Bronchial epithelial cell (primary cell): Measurements from ENCODE around the gene PARN. TPM values are rescaled to one million over a fixed set of nuclear protein-coding genes. Genes with fewer than 3 reads are reported as not detected.

ENCODE experiments used
- DNase-seq: peaks from one replicate; pipeline ENCODE4 v3.0.0-alpha.2; 2010; ENCODE audit warnings: low read depth
- FAIRE-seq: peaks from 2 replicates; lab custom pipeline; 2011; peaks lifted over from hg19 to GRCh38; lab: Jason Lieb, UNC
- H3K27me3 ChIP-seq: 2 replicates; pipeline ENCODE4 v1.5.1; 2011; ENCODE audit warnings: low read length; ENCODE audit not compliant: control insufficient read depth, insufficient read depth
- H3K36me3 ChIP-seq: 2 replicates; pipeline ENCODE4 v1.5.1; 2011; ENCODE audit warnings: low read length; ENCODE audit not compliant: control insufficient read depth, insufficient read depth
- H3K4me3 ChIP-seq: 2 replicates; pipeline ENCODE4 v1.5.1; 2011; ENCODE audit warnings: mild to moderate bottlenecking, low read depth, low read length, control low read depth
- total RNA-seq: library from RNA; depleted of rRNA; stranded (reverse); fragments of >200 nt; gene quantifications from 2 replicates; pipeline ENCODE4 v1.2.1, GENCODE V29; 2014
- TF ChIP-seq, protein P1 (sequence below): IDR thresholded peaks from 2 replicates; pipeline ENCODE4 v1.5.1; 2011; ENCODE audit warnings: mild to moderate bottlenecking, moderate library complexity, low read length, control low read depth, inconsistent platforms; ENCODE audit not compliant: insufficient read depth, severe bottlenecking

PARN gene
- total RNA-seq, 1 donor from 2014 or later = 18.7 TPM

- peaks cover 2% of the 10 kb centered on the region for H3K36me3 ChIP-seq
- no peaks in the 10 kb centered on the region for H3K27me3 ChIP-seq
- TF ChIP-seq, protein P1, sequence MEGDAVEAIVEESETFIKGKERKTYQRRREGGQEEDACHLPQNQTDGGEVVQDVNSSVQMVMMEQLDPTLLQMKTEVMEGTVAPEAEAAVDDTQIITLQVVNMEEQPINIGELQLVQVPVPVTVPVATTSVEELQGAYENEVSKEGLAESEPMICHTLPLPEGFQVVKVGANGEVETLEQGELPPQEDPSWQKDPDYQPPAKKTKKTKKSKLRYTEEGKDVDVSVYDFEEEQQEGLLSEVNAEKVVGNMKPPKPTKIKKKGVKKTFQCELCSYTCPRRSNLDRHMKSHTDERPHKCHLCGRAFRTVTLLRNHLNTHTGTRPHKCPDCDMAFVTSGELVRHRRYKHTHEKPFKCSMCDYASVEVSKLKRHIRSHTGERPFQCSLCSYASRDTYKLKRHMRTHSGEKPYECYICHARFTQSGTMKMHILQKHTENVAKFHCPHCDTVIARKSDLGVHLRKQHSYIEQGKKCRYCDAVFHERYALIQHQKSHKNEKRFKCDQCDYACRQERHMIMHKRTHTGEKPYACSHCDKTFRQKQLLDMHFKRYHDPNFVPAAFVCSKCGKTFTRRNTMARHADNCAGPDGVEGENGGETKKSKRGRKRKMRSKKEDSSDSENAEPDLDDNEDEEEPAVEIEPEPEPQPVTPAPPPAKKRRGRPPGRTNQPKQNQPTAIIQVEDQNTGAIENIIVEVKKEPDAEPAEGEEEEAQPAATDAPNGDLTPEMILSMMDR = no peak
- no peak overlapping the region for H3K4me3 ChIP-seq
- FAIRE-seq (peak; percentile 100), DNase-seq (peak; percentile 86)
Observed at GRCh38 chr16:14486520-14487303, 143.3 kb downstream of the PARN start.

DNA sequence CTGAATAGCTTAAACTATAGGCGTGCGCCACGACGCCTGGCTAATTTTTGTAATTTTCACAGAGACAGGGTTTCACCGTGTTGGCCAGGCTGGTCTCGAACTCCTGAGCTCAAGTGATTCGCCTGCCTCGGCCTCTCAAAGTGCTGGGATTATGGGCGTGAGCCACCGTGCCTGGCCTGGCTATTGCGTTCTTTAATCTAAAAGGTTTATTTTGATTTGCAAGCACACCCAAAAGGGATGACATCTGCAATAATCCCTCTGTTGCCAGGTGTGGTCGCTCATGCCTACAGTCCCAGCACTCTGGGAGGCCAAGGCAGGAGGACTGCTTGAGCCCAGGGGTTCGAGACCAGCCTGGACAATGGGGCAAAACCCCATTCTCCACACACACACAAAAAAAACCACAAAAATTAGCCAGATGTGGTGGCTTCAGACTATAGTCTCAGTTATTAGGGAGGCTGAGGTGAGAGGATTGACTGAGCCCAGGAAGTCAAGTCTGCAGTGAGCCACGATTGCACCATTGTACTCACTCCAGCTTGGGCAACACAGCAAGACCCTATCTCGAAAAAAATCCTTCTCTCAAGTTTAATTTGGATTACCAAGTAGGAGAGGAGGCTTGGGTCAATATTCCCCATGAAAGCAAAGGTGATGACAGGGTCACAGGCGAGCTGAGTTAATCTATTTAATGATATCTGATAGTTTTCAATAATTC lies 144.1 kb downstream of the PARN start:
- TF ChIP-seq, protein P1 = no peak
- DNase-seq (no peak), FAIRE-seq (no peak)
- H3K4me3 ChIP-seq = no peak overlapping the region
- peaks cover 2% of the 10 kb centered on the region for H3K36me3 ChIP-seq
- no peaks in the 10 kb centered on the region for H3K27me3 ChIP-seq

DNA sequence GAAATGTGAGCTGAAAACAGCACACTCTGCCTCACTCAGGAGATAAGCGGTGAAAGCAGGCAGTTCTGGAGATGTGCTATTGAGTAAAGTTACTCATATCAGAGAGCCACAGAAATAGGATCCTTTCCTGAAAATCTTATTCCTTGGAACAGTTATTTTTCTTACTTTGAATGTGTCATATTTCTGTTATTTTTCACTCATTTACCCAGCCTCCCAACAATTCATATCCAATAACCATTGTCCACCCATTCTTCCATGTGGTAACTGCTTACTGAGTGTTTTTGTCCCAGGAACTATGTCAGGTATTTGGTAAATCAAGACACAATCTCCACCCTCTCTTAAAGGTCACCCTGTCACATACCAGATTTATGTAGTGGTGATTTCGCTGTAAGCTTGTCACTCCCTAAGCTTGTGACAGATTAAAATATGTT lies 144.9 kb downstream of the PARN start:
- TF ChIP-seq, protein P1 = no peak
- Histone ChIP-seq H3K36me3 (peaks cover 2% of the 10 kb centered on the region), H3K4me3 (no peak overlapping the region), H3K27me3 (no peaks in the 10 kb centered on the region)
- no peak for FAIRE-seq
- no peak for DNase-seq

- Histone ChIP-seq H3K27me3 (no peaks in the 10 kb centered on the region), H3K4me3 (no peak overlapping the region), H3K36me3 (peaks cover 2% of the 10 kb centered on the region)
- TF ChIP-seq, protein P1 = no peak
- FAIRE-seq = no peak
- DNase-seq = no peak
Observed at GRCh38 chr16:14483819-14484385, 146.2 kb downstream of the PARN start.

DNA sequence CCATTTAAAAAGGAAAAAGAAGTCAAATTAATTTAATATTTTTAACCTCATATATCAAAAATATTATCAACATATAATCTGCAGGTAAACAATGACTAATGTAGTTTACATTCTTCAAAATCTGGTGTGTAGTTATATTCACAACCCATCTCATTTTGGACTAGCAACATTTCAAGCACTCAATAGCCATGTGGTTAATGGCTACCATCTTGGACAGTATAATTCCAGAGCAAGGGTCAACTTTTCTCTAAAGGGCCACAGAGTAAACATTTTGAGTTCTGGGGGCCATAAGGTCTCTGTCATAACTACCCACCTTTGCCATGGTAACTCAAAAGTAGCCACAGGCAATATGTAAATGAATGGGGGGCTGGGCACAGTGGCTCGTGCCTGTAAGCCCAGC lies 153.9 kb downstream of the PARN start:
- H3K36me3 ChIP-seq = no peaks in the 10 kb centered on the region
- no peaks in the 10 kb centered on the region for H3K27me3 ChIP-seq
- TF ChIP-seq, protein P1 = no peak
- DNase-seq (no peak), FAIRE-seq (no peak)
- H3K4me3 ChIP-seq = no peak overlapping the region
